DMS 273 (cell line): ENCODE results near the gene RASGEF1C.
"Not testable (repeated sequence)": the region's sequence is repeated elsewhere in the genome, so short reads cannot be mapped to it uniquely, and the experiment has no call there.

ENCODE experiments used
- DNase-seq: peaks from one replicate; lab custom pipeline; 2025; ENCODE audit not compliant: unreplicated experiment; lab: John Stamatoyannopoulos, UW

RASGEF1C gene

DNA sequence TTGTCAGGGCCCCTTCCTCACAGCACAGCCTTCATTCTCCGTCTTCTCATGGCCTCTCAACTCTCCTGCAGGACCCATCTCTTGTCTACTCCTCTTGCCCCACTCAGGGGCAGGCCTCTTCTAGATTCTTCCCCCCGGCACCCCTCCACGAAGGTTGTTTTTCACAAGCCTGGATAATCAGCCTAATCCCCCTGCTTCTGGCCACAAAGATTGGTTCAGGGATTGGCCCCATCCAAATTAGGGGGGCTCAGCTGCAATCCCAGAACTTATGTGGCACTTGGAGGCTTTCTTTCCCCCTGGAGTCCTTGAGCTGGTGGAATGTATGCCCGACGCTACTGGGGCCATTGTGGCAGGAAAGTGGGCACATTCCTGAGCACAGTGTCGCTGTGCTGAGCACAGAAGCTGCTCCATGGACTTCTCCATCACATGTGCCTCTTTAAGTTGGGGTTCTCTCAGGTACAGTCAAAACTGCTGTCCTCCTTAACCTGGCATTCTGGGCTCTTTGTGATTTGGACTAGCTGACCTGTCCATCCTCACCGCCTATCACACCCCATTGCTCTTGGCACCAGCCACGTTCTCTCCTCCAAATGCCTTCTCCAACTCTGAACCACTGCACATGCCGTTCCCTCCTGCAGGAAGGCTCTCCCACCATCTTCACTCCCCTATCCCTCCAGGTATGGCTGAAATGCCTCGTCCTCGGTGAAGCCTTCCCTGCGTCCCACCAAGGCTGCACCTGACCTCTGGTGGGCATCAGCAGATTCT, 70.6 kb downstream of the RASGEF1C start:
- DNase-seq = no peak

GRCh38 chr5:180137401-180138213, 71.4 kb downstream of the RASGEF1C start:
- DNase-seq = peak; percentile 27

DNA sequence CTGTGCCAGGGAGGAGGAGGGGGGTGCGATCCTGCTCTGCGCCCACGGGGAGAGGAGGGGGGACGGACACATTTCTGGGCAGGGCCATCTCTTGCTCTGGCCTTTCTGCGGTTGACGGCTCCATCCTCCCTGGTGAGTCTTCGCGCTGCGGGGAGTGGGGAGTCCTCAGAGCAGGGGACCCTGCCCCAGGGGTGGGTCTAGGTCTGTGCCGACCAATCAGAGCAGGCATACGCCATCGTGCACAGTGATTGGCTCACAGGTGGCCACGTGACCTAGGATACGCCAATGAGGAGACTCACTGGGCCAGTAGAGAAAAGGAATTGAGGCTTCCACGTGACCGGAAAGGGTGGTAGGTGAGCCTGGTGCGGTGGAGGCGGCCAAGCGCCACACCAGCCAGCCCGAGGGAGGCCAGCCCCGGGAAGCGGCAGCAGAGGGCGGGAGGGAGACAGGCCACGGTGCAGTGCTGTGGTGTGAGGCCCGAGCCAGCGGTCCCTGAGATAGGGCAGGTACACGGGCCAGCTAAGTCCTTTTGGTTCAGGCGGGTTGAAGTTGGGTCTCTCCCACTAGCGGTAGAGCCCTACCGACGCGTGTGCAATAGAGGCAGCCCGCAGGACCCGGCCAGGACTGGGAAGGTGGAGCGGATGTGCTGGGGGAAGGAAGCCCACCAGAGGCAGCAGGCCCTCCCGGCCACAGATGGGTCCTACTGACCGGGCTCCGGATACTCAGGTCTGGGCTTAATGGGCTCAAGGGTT, 72.2 kb downstream of the RASGEF1C start:
- no peak for DNase-seq

DNA sequence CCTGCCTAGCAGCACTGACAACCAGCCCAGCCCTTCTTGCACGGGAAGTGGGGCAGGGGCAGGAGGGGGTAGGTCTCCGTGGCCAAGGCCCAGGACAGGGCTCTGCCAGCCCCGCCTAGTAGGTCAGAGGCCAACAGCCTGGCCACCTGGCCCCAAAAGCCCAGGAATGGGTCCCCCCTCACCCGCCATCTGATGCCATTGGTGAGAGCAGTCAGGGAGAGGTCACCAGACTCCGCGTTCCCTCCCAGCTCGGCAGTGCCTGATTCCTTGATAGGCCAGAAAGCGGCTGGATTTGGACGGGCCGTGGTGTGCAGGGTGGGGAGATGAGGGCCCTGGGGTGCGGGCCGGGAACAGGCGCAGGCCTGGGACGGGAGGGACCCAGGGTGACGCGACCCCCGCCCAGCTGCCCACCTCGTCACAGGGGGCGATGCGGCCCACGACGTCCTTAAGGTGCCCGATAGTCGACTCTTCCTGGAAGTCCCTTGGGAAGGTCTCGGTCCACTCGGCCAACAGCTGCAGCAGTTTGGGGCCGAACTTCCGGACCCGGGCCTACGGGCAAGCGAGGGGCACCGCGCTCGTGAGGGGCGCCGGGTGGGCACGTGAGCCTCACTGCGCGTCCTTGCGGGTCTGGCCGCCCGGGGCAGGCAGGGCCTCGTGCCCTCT, 72.9 kb downstream of the RASGEF1C start:
- DNase-seq = no peak

DNA sequence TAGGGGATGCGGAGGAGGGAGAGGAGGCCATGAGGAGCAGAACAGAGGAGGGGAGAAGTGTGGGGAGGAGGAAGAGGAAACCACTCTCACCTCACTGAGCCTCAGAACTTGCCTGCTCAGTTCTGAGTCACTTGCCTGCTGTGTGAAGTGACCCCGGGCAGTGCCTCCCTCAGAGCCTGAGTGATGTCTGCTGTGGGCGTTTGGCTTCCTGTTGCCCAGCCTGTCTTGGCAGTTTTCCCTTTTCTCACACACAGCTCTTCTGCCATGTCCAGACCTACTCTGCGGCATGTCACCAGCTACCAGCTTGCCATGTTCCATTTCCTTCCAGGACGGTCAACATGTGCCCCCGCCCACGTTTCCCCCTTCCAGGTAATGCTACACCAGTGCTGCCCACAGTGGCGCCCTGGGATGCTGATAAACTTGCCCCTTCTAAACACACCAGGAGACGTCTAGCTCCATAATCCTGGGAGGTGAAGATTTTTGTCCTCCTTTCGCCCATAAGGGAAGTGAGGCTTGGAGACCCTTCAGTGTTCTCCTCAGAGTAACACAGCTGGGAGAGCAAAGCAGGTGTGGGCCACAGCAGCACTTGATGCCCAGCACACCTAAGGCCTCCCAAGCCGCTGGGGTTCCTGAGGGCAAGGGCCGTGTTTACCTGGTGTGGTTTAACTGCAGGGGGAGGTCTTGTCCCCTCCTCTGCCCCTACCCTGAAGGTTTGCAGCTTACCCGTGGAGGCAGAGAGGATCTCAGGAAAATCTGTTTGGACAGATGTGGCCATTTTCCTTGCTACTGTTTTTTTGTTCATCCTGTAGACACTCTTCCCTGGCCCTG, 73.7 kb downstream of the RASGEF1C start:
- DNase-seq = no peak

DNA sequence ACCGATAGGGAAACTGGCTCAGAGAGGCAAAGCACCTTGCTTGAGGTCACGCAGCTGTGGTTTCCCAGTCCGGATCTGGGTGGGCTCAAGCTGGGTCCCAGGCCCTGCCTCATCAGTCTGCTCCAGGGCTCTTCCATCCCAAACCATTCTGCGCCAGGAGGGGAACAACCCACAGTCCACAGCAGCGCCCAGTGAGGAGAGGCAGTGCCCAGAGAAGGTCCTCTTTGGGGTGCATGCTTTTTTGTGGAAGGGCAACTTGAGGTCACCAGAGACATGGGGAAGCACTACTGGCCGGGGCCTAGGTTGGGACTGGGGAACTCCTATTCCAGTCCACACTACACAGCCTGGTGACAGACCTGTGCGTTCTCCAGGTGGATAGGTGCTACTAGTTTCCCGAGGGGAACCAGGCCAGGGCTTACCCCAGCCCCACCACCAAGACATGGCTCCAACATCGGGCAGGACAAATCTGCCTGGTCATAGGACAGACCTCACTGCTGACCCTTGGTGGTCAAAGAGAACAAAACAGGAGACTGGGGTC, 75.0 kb downstream of the RASGEF1C start:
- no peak for DNase-seq

- no peak for DNase-seq
These were observed 75.5 kb downstream of the RASGEF1C start for GRCh38 chr5:180133551-180133950.

DNA sequence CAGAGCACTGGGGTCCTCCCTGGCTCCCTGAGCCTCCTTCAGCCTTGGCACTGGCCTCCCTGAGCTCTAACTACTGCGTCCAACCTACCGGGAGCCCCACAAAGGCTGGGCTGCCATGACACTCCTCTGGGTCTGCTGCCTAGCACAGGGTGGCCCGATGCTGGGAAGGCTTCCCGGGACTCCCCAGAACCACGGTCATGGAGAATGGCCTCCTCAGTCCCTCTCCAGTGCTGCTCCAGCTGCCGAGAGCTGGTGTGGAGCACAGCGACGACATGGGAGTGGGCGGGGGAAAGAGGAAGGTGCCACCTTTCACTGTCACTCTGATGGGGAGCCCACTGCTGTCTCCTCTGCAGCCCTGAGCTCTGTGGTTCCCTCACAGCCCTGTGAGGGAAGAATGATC, 76.0 kb downstream of the RASGEF1C start:
- DNase-seq = no peak

DNA sequence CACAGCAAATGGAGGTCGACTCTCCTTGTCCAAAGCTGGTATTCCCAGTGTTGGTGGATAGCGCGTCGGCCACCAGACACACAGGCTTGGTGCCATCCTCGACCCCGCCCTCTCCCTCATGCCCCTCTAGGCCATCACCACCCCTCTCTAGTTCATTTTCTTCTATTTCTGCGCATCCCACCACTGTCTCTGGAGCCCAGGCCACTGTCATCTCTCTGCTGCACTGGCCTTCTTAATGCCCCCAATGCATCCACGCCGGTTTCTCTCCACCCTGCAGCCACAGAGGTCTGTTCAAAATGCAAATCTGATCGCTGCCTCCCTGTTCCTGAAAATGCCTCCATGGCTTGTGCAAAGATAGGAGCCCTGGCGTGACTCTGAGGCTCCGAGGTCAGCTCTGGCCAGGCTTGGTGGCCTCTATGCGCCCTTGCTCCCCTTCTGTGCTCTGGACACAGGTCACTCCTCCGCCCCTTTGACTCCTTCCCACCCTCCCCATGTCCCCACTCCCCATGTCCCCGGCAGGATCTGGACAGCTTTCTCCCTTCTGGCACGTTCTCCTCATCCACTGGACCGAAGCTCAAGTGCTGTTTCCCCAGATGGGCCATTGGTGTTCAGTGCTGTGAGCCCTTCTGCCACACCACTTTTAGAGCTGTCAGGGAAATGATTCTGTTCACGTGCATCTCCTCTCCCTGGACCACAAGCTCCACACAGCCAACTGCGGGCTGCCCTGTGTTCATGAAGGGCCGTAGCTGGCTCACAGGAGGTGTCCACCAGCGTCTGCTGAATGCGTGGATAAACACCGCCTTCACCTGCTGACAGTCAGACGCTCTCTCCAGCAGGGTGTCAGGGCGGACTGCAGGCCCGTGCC, 77.9 kb downstream of the RASGEF1C start:
- DNase-seq = peak; percentile 25

DNA sequence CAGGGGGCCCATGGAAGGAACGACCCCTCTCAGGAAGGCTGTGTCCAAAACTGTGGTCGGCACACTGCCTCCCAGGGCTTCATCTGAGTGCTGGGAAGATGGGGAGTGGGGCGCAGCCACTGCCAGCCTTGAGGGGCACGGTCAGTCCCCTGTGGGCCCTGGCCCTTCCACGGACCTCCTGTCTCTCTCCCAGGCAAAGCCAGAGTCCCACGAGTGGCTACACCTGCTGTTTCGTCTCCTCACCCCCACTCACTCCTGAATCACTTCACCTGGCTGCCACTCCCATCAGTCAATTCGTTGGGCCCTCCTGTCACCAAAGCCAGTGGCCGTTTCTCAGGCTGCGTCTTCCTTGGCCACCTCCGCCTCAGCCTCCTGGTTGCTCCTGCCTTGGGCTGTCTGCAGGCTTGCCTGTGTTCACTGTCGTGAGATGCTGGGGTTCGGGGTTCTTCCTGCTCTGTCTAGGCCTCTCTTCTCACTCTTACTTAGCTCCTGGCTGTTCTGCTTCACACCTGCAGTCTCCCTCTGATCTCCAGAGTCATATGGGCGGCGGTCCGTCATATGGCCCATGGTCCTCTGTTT, 78.6 kb downstream of the RASGEF1C start:
- DNase-seq = no peak

GRCh38 chr5:180129291-180130190, 79.5 kb downstream of the RASGEF1C start:
- DNase-seq = no peak

- no peak for DNase-seq
These were observed 80.2 kb downstream of the RASGEF1C start for GRCh38 chr5:180128671-180129261.

DNA sequence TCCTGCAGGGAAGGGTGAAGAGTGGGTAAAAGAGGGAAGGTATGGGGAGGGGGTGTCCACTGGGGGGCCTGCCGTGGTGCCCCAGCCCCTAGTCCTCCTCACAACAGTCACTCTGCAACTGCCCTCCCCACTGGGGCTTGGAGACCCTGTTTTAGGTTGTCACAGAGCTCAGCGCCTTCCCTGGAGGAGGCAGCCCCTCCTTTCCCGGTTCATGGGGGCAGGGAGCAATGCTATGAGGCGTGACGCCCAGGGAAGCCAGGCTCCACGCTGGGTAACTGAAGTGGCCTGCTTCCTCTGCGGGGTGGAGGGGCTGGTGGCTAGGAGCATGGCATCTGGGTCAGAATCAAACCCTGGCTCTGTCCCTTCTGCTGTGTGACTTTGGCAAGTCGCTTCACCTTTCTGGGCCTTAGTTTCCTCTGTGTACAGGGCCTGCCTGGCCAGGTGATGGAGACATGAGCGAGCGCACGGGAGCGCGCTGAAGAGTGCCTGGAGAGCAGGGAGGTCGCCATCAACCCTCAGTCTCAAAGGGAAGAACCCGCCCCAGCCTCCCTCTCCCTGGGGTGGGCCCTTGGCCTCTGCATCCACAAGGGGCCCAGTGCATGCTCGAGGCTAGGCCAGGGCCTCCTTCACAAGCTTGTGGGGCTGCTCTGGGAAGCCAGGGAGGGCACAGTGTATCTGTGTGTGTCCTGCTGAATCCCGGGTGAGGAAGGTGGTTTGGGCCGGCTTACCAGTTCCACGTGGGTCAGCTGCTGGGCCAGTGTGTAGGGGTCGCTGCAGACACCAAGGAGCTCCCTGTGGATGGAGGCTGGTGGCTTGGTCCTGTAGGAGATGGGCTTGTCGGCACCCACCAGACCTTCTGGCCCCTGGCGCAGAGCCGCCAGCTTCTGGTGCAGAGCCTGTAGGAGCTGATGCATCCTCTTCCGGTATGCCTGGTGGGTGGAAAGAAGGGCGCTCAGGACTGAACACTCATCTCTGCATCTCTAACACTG, 81.0 kb downstream of the RASGEF1C start:
- DNase-seq = no peak

DNA sequence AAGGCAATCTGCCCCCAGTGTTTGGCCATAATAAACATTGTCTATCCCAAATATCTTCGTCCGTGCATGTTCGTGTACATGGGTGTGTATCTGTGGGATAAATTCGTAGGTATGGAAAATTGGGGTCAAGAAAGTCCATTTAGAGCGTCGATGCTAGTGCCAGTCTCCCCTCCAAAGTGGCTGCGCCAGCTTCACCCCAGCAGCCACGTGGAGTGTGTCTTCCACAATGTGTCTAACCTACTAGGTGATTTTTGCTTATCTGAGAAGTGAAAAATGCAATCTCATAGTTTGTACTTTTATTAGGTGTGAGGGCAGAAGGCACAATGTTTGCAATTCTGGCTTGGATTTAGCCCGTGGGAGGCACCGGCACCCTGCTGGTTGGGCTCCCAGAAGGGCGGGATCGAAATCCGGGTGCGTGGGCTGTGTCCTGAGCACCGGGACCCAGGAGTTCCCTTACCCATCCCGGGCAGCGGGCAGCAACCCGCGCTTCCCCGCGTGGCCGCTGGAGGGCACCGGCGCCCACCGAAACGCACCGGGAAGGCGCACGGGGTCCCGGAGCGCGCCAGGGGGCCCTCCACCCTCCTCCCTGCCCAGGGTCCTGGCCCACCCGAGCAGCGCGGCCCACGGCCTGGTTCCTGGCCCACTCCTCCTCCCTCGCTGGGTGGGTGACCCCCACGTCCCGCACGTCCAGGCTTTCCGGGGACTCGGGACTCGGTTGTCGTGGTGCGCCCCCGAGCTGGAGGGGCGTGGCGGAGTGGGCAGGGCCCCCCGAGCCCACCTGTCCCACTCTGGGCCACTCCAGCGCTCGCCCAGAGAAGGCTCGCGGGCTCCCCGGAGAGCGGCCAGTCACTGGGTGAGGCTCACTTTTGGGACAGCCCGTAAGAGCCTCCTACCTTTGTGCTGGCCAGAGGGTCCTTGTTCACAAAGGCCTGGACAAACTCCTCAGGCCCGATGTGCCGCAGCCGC, 82.0 kb downstream of the RASGEF1C start:
- peak; percentile 69 for DNase-seq

DNA sequence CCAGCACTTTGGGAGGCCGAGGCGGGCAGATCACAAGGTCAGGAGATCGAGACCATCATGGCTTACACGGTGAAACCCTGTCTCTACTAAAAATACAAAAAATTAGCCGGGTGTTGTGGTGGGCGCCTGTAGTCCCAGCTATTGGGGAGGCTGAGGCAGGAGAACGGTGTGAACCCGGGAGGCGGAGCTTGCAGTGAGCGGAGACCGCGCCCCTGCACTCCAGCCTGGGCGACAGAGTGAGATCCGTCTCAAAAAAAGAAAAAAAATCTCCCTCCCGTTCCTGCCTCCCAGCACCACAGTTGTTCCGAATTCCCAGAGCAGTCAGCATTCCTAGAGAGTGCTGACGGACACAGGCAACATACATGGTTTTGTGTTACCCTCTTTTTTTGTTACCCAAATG, 82.9 kb downstream of the RASGEF1C start:
- not testable (repeated sequence) for DNase-seq
